IPS DF 19.7 (cell line): ENCODE data around the gene DHRS1.

Source experiments
- DNase-seq: peaks from one replicate; pipeline ENCODE4 v3.0.0-alpha.2; 2013; ENCODE audit warnings: low read depth, low spot score

Gene DHRS1

DNA sequence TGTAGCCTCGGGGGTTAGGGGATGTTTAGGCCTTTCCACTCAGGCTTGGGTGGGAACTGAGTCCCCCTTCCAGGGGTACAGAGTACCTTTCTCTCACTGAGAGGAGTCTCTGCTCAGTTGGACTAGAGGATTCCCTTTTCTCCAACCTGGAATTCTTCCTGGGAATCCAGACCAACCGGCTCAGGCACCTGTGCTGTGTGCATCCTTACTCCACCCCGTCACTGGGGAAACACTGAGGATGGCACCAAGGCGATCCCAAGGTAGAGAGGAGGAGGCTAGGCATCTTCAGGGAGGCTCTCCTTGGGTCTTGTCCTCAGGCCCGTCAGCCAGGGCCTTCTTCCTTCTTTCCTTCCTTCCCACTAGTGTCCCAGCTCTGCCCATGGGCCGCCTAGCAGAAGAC is 35.7 kb downstream of the DHRS1 start:
- DNase-seq, result no peak

- DNase-seq, result no peak
These were observed 36.5 kb downstream of the DHRS1 start, which contains the start of gene TGM1 for GRCh38 chr14:24262821-24263733. TGM1 (minus strand) TSS chr14:24263177; CDS start chr14:24262352, 825 bp downstream.

- DNase-seq, result no peak
These were observed 37.6 kb downstream of the DHRS1 start for GRCh38 chr14:24261969-24262327.

- no peak for DNase-seq
These were observed 38.2 kb downstream of the DHRS1 start for GRCh38 chr14:24261256-24261968.

GRCh38 chr14:24260780-24261157 is 38.8 kb downstream of the DHRS1 start:
- no peak for DNase-seq

GRCh38 chr14:24260026-24260779 is 39.4 kb downstream of the DHRS1 start:
- DNase-seq, result no peak

DNA sequence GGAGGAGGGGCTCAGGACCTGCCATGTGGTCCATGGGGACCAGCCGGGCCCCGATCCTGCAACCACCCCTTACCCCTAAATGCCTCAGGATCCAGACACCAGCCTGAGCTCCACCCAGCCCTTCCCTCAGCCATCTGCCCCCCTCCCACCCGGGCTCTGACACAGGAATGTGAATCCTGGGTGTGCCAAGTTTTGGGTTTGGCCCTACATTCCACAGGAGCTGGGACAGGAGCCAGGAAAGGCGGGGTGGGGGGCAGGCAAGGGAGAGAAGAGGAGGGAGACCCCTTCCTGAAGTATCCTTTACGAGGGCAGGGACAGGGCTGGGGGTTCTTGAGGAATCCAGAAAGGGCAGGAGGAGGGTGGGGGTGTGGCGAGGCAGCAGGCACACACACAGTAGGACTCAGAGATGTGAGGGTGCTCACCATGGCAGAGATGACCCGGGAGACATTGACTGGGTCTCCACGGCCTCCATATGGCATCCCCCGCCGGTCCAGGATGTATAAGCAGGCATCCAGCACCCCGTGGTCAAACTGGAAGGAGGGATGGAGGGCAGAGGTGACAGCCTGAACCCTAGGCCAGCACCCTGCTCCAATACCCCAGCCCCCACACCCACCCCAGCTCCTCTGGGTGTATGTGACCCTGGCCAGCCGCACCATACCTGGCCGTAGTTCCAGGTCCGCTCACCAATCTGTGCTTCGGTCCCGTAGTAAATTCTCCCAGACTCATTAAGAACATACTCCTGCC is 40.1 kb downstream of the DHRS1 start:
- no peak for DNase-seq

GRCh38 chr14:24258548-24259265 is 40.9 kb downstream of the DHRS1 start:
- no peak for DNase-seq

DNA sequence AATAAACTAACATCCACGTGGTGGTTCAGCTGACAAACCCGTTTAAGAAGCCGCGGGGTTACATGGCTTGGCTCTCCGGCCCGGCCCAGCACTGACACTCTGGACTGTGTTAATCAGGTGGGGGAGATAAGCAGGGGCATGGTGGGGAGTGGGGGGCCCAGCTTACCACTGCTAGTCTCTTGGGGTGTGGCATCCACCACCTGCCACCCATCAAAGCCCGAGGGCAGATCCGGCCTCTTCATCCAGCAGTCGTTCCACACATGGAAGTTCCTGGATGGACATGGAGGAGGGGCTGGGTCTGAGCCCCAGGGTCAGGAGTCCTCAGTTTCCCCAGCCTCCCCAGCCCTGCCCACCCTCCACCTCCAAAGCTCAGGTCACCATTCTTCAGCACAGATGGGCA is 41.5 kb downstream of the DHRS1 start:
- no peak for DNase-seq

GRCh38 chr14:24256960-24257359 is 42.6 kb downstream of the DHRS1 start:
- no peak for DNase-seq

DNA sequence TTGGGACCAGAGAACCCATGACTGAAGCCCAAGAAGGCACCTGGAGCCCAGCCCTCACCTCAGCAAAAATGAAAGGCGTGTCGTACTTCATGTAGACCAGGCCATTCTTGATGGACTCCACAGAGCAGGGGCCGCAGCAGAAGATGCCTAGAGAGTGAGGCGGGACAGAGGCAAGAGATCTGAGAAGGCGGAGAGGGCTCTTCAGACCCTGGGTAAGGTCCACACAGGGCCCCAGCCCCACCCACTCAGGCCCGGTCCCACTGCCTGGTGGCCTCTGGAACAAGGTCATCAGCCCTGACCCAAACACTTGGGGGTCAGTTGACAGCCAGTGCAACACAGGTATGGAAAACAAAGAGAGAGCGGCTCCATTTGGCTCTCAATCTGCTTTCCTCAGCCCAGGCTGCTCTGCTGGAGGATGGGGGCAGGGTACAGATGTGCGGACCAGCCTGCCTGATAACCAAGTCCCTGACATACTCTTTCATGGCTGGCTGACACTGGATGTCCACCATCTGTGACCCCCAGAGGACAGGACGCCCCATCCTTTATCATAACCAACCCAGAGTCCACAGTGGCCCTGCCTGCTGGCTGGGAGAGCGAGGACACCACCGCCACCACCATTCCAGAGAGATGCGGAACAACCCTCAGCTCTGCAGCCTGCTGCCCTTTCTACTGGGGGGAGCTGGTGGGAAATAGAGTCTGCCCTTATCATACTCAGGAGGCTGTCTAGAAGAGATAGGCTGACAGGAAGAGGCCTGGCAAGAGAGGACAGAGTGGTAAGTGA is 43.5 kb downstream of the DHRS1 start:
- no peak for DNase-seq

GRCh38 chr14:24255438-24255837 is 44.1 kb downstream of the DHRS1 start:
- DNase-seq, result no peak

DNA sequence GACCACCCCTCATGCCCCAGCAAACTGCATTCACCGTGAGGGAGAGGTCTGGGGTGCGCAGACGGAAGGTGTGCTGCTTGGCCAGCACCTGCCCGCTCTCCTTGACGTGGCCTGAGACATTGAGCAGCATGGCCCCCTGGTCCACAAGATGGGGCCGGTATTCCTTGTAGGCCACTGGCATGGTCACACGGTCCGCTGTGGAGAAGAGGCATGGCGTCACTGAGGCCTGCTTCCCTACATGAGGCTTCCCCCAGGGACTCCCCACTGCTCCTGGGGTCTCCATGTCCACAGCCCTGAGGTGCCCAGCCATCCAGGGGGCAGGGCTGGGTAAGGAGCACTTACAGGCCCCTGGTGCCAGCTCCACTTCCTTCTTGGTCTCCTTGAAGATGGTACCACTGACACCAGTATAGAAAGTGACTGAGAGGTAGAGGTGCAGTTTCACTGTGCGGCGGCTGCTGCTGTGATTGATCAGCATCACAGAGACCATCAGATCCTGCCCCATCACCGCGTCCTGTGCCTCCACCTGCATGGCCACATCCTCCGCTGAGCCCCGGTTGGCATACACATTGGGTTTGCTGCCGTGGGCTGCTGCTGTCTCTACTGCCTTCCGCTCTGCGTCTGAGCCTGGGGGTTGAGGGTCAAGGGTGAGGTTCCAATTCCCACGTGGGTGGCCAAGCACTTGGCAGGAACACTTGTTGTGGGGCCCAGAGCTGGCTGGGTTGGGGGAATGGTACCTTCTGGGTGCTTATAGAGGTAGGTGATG is 44.8 kb downstream of the DHRS1 start:
- DNase-seq, result no peak

GRCh38 chr14:24253936-24254335 is 45.6 kb downstream of the DHRS1 start:
- no peak for DNase-seq

- no peak for DNase-seq
These were observed 47.1 kb downstream of the DHRS1 start for GRCh38 chr14:24252289-24253124.

DNA sequence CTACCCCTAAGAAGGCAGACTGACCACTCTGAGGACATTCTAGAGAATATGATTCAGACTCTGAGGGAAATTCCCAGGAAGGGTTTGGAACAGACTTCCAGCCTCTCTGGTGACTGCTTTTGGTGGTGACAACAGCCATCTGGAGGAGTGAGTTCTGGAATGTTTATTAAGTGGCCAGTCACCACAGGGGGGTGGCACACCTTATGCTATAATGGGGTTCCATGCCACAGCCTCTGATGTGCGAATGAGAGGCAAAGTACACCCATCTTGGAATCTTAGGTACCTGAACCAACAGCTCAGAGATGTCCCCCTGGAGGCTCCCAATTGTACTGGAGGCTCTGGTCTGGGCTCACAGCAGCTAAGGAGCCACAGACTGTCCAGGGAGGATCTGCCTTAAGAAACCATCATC is 47.7 kb downstream of the DHRS1 start:
- no peak for DNase-seq

- DNase-seq, result no peak
These were observed 49.2 kb downstream of the DHRS1 start for GRCh38 chr14:24250354-24250753.
